Endothelial cell of umbilical vein (primary cell): ENCODE results near the gene LIMA1.

Experiments
- CTCF ChIP-seq, 2 donors: IDR thresholded peaks; 1 replicate in 1 of 2; 2 replicates in 1 of 2; pipeline ENCODE4 v1.5.1; 2011; ENCODE audit warnings: low read length in 2 of 2, mild to moderate bottlenecking in 2 of 2, moderate library complexity in 2 of 2, control low read depth in 1 of 2, inconsistent platforms in 1 of 2, low read depth in 1 of 2; ENCODE audit not compliant: insufficient read depth in 1 of 2; ENCODE audit errors: extremely low read depth in 1 of 2
- EZH2 ChIP-seq: IDR thresholded peaks from 2 replicates; pipeline ENCODE4 v1.6.1; 2012; ENCODE audit warnings: borderline replicate concordance, low read depth, mild to moderate bottlenecking, moderate library complexity, low read length, inconsistent platforms; ENCODE audit not compliant: severe bottlenecking
- JUN ChIP-seq: IDR thresholded peaks from 2 replicates; pipeline ENCODE4 v1.6.1; 2011; ENCODE audit warnings: borderline replicate concordance, low read depth; ENCODE audit not compliant: insufficient read length, insufficient read depth
- MAX ChIP-seq: IDR thresholded peaks from 2 replicates; pipeline ENCODE4 v1.6.1; 2011; ENCODE audit not compliant: insufficient read depth, insufficient read length
- MYC ChIP-seq: IDR thresholded peaks from one replicate; pipeline ENCODE4 v1.6.1; 2011; ENCODE audit warnings: mild to moderate bottlenecking, low read depth, low read length
- POLR2A ChIP-seq: IDR thresholded peaks from 2 replicates; pipeline ENCODE4 v1.6.1; 2012; ENCODE audit warnings: low read depth, mild to moderate bottlenecking, control low read depth, low read length
- POLR2AphosphoS5 ChIP-seq: IDR thresholded peaks from 2 replicates; pipeline ENCODE4 v1.6.1; 2012; ENCODE audit warnings: low read depth, mild to moderate bottlenecking, control low read depth, low read length, moderate library complexity; ENCODE audit not compliant: insufficient read depth

- TF ChIP-seq MYC = no peak
- no peak for TF ChIP-seq CTCF (IDR thresholded peaks at IDR 0.05; ENCODE audit: extremely low read depth in 1 of 2, insufficient read depth in 1 of 2, low read depth in 1 of 2, low read length in 2 of 2)
- TF ChIP-seq EZH2 = no peak
- no peak for TF ChIP-seq MAX
- no peak for TF ChIP-seq POLR2A
- TF ChIP-seq POLR2AphosphoS5 = no peak
- TF ChIP-seq JUN = no peak
Measured at GRCh38 chr12:50212071-50212467, 71.3 kb downstream of the LIMA1 start.
